Keratinocyte (primary cell): ENCODE measurements around the gene CELSR1. TPM values are rescaled to one million over a fixed set of nuclear protein-coding genes. Genes with fewer than 3 reads are reported as not detected.

Experiments used
- DNase-seq: peaks from one replicate; pipeline ENCODE4 v3.0.0-alpha.2; 2011; ENCODE audit warnings: low read depth, missing footprints, low spot score
- FAIRE-seq: peaks from 2 replicates; lab custom pipeline; 2011; peaks lifted over from hg19 to GRCh38; lab: Jason Lieb, UNC
- H2AFZ ChIP-seq: 2 replicates; pipeline ENCODE4 v1.6.0; 2012; ENCODE audit warnings: low read length, control low read depth, inconsistent platforms; ENCODE audit not compliant: control insufficient read depth
- H3K27ac ChIP-seq: 2 replicates; pipeline ENCODE4 v1.5.1; 2011; ENCODE audit warnings: low read length; ENCODE audit not compliant: control insufficient read depth, insufficient read depth
- H3K27me3 ChIP-seq: 3 replicates; pipeline ENCODE4 v1.6.0; 2011; ENCODE audit warnings: low read length; ENCODE audit not compliant: control insufficient read depth, insufficient read depth; ENCODE audit errors: extremely low read depth
- H3K36me3 ChIP-seq, 2 experiments: 2 replicates in 1 of 2; 3 replicates in 1 of 2; pipeline ENCODE4 v1.5.1; 2011; ENCODE audit warnings: low read length in 2 of 2, mild to moderate bottlenecking in 1 of 2; ENCODE audit not compliant: control insufficient read depth in 2 of 2, insufficient read depth in 2 of 2; ENCODE audit errors: extremely low read depth in 1 of 2
- H3K4me1 ChIP-seq: 3 replicates; pipeline ENCODE4 v1.5.1; 2011; ENCODE audit warnings: low read length; ENCODE audit not compliant: control insufficient read depth, insufficient read depth; ENCODE audit errors: extremely low read depth
- H3K4me2 ChIP-seq: 3 replicates; pipeline ENCODE4 v1.6.0; 2011; ENCODE audit warnings: low read depth, low read length; ENCODE audit not compliant: control insufficient read depth, insufficient read depth; ENCODE audit errors: extremely low read depth
- H3K4me3 ChIP-seq, 3 experiments: fragments of 200-600 bp in 1 of 3; sonication (generic) in 1 of 3; 2 replicates in 2 of 3; 3 replicates in 1 of 3; pipeline ENCODE4 v1.5.1; 2011 to 2016; ENCODE audit warnings: low read length in 3 of 3, mild to moderate bottlenecking in 3 of 3, control low read depth in 2 of 3, inconsistent platforms in 1 of 3, low read depth in 1 of 3, mixed read lengths in 1 of 3, mixed run types in 1 of 3, moderate library complexity in 1 of 3; ENCODE audit not compliant: control insufficient read depth in 2 of 3, insufficient read depth in 2 of 3; ENCODE audit errors: extremely low read depth in 1 of 3
- H3K79me2 ChIP-seq: 2 replicates; pipeline ENCODE4 v1.6.0; 2012; ENCODE audit warnings: low read length; ENCODE audit not compliant: control insufficient read depth, insufficient read depth
- H3K9ac ChIP-seq: 3 replicates; pipeline ENCODE4 v1.6.0; 2011; ENCODE audit warnings: low read length; ENCODE audit not compliant: control insufficient read depth, insufficient read depth; ENCODE audit errors: extremely low read depth
- H3K9me1 ChIP-seq: 3 replicates; pipeline ENCODE4 v1.6.0; 2011; ENCODE audit warnings: low read length; ENCODE audit not compliant: control insufficient read depth, insufficient read depth; ENCODE audit errors: extremely low read depth
- H3K9me3 ChIP-seq: 2 replicates; pipeline ENCODE4 v1.5.1; 2012; ENCODE audit warnings: low read depth, low read length; ENCODE audit not compliant: control insufficient read depth
- H4K20me1 ChIP-seq: 3 replicates; pipeline ENCODE4 v1.6.0; 2011; ENCODE audit warnings: low read length; ENCODE audit not compliant: control insufficient read depth, insufficient read depth; ENCODE audit errors: extremely low read depth
- EZH2 ChIP-seq: IDR thresholded peaks from one replicate; pipeline ENCODE4 v1.6.1; 2012; ENCODE audit warnings: inconsistent platforms, mild to moderate bottlenecking, low read length, moderate library complexity
- dilution Hi-C: fragments of 300-500 bp; cut with MboI; formaldehyde crosslinking; loops from one replicate; pipeline ENCODE4 v1.7.0; 2020; ENCODE audit warnings: low sequenced_read_pairs; ENCODE audit not compliant: extremely low pct_ligation_motif_present
- polyA plus RNA-seq, 5 experiments: library from polyadenylated mRNA; depleted of rRNA in 3 of 5; stranded (reverse) in 3 of 5; stranded (forward) in 1 of 5; unstranded in 1 of 5; fragments of >200 nt; gene quantifications; 1 replicate in 1 of 5; 2 replicates in 3 of 5; 3 replicates in 1 of 5; pipeline versions ENCODE4 v1.2.1 to v1.2.3, GENCODE V29; 2011 to 2012; ENCODE audit warnings: missing spikeins in 2 of 5, low read depth in 1 of 5, low replicate concordance in 1 of 5
- TF ChIP-seq, protein P1 (sequence below), 3 experiments: IDR thresholded peaks in 1 of 3; conservative IDR thresholded peaks in 1 of 3; optimal IDR thresholded peaks in 1 of 3; 2 replicates in 2 of 3; 3 replicates in 1 of 3; pipeline versions ENCODE3 to v1.5.1; 2011; ENCODE audit warnings: low read length in 3 of 3, mild to moderate bottlenecking in 3 of 3, moderate library complexity in 2 of 3, control low read depth in 1 of 3, inconsistent platforms in 1 of 3; ENCODE audit not compliant: insufficient read depth in 2 of 3; ENCODE audit errors: extremely low read depth in 1 of 3

CELSR1 gene
- polyA plus RNA-seq, 1 donor (not counting 4 experiments of a cell fraction or from before 2014, with no cell fraction given): 16.1 TPM

DNA sequence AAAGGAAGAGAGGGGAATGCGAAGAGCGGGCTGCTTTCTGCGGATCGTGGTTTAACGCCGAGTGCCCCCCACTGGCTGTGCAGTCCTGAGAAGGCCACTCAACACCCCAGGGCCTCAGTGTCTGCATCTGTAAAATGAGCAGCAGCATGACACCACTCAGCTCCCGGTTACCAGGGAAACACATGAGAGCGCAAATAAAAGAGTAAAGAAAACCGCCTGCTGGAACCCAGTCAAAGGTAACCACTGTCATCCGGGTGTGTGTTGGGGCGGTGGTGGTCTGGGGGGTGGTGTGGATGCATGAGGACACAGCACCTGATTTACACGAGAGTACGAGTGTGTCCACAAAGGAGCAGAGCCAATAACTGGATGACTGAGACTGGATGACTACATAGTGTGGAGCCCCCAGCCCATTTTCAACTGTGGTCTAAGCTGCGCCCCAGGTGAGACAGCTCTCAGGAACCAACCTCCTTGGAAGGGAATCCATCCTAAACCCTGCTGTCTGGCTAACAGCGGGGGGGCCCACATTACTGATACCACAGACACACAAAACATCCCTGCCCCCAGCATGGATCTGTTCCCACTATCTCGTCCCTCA lies 5.7 kb downstream of the CELSR1 start:
- DNase-seq: no peak
- Histone ChIP-seq H3K4me1 (peaks cover 50% of the 10 kb centered on the region), H3K27me3 (no peaks in the 10 kb centered on the region), H3K9me1 (no peaks in the 10 kb centered on the region), H2AFZ (no peak overlapping the region), H3K36me3 (peaks cover 1 to 10% of the 10 kb centered on the region in 2 experiments), H3K27ac (peak overlapping the region; percentile 76), H4K20me1 (peaks cover 6% of the 10 kb centered on the region), H3K4me3 (peak overlapping the region; percentile 48 to 89 (median 85)), H3K9me3 (peaks cover 8% of the 10 kb centered on the region), H3K9ac (peak overlapping the region; percentile 75), H3K79me2 (peaks cover 74% of the 10 kb centered on the region), H3K4me2 (peak overlapping the region; percentile 99)
- dilution Hi-C loops: no loop called here
- no peak for FAIRE-seq
- no peak for TF ChIP-seq EZH2
- TF ChIP-seq, protein P1, sequence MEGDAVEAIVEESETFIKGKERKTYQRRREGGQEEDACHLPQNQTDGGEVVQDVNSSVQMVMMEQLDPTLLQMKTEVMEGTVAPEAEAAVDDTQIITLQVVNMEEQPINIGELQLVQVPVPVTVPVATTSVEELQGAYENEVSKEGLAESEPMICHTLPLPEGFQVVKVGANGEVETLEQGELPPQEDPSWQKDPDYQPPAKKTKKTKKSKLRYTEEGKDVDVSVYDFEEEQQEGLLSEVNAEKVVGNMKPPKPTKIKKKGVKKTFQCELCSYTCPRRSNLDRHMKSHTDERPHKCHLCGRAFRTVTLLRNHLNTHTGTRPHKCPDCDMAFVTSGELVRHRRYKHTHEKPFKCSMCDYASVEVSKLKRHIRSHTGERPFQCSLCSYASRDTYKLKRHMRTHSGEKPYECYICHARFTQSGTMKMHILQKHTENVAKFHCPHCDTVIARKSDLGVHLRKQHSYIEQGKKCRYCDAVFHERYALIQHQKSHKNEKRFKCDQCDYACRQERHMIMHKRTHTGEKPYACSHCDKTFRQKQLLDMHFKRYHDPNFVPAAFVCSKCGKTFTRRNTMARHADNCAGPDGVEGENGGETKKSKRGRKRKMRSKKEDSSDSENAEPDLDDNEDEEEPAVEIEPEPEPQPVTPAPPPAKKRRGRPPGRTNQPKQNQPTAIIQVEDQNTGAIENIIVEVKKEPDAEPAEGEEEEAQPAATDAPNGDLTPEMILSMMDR (optimal IDR thresholded peaks at IDR 0.05 in 1 of 3, IDR thresholded peaks at IDR 0.05 in 1 of 3, conservative IDR thresholded peaks at IDR 0.05 in 1 of 3; ENCODE audit: extremely low read depth in 1 of 3, insufficient read depth in 2 of 3, low read length in 3 of 3): no peak

DNA sequence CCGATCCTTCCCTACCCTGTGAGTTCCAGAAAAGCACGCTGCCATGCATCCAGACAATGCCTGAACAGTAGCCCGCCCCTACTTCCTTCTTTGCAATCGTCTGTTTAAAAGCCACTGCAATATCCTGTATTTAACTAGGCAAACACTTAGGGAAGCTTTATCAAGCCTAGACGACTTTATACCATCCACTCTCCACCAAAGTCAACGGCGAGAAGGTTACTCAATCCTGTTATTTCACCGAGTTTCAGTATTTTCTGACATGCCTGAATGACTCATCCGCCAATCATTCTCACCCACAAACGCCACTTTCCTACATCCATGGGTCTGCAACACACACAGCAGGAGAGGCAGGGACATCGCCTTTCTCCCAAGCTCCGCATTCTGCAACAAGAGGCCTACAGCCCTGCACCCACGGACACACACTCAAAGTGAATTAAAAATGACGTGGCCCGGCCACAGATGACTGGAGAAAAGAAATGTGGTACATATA lies 9.3 kb downstream of the CELSR1 start:
- peak; percentile 84 for DNase-seq
- peaks cover 71% of the 10 kb centered on the region for H3K79me2 ChIP-seq
- no peaks in the 10 kb centered on the region for H3K27me3 ChIP-seq
- dilution Hi-C loops: no loop called here
- H3K9me3 ChIP-seq: no peaks in the 10 kb centered on the region
- peaks cover 69% of the 10 kb centered on the region for H3K4me1 ChIP-seq
- peaks cover 5% of the 10 kb centered on the region for H3K9me1 ChIP-seq
- peak; percentile 96 for FAIRE-seq
- peak overlapping the region; percentile 90 for H3K27ac ChIP-seq
- peak overlapping the region; percentile 66 for H3K9ac ChIP-seq
- peak overlapping the region in 1 of 3 experiments; percentile 31 for H3K4me3 ChIP-seq
- TF ChIP-seq, protein P1 (optimal IDR thresholded peaks at IDR 0.05 in 1 of 3, IDR thresholded peaks at IDR 0.05 in 1 of 3, conservative IDR thresholded peaks at IDR 0.05 in 1 of 3; ENCODE audit: extremely low read depth in 1 of 3, insufficient read depth in 2 of 3, low read length in 3 of 3): peak in 1 of 3 experiments; percentile 8
- no peak for TF ChIP-seq EZH2
- H4K20me1 ChIP-seq: peaks cover 3% of the 10 kb centered on the region
- H2AFZ ChIP-seq: peak overlapping the region; percentile 10
- peaks cover 0 to 3% of the 10 kb centered on the region in 2 experiments for H3K36me3 ChIP-seq
- H3K4me2 ChIP-seq: peak overlapping the region; percentile 70
